ENCODE results near the gene UGT1A5. TPM values are rescaled to one million over a fixed set of nuclear protein-coding genes. Genes with fewer than 3 reads are reported as not detected.

Gene UGT1A5
- total RNA-seq, 1 experiment from 2014 or later, result not detected

DNA sequence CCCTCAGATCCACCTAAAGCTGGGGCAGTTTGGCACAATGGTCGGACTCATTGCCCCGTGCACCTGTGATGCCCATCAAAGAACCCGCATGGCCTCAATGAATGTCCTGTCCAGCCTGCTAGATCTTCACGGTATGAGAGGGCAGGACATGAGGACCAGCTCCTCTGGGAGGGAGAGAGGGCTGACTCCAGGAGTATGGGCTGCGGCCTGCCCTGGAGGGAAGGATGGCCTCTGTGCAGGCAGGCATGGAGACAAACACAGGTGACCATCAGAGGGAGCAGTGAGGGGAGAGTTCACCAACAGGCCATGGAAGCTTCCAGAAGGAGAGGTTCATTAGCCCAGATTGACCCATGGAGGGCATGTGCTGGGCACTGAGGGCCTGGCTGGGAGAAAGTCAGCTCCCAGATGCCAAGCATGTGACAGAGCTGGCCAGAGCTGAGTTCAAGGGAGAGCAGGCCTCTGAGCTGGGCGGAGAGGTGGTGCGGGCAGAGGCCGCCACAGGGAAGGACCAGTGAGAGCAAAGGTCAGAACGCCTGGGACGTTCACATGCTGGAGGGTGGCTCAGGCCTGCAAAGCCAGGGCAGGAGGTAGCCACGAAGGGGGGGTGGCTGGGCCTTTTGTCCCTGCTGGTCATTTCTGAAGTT is 105.4 kb downstream of the UGT1A5 start (continued):
- TF ChIP-seq REST (IDR thresholded peaks at IDR 0.05; ENCODE audit: low read depth), result no peak
- TF ChIP-seq EGR1 (IDR thresholded peaks at IDR 0.05; ENCODE audit: low read depth), result no peak
- TF ChIP-seq RAD21 (IDR thresholded peaks at IDR 0.05; ENCODE audit: low read depth), result no peak
- TF ChIP-seq TCF7L2 (IDR thresholded peaks at IDR 0.05; ENCODE audit: borderline replicate concordance, extremely low read depth, insufficient read depth, insufficient read length), result no peak

DNA sequence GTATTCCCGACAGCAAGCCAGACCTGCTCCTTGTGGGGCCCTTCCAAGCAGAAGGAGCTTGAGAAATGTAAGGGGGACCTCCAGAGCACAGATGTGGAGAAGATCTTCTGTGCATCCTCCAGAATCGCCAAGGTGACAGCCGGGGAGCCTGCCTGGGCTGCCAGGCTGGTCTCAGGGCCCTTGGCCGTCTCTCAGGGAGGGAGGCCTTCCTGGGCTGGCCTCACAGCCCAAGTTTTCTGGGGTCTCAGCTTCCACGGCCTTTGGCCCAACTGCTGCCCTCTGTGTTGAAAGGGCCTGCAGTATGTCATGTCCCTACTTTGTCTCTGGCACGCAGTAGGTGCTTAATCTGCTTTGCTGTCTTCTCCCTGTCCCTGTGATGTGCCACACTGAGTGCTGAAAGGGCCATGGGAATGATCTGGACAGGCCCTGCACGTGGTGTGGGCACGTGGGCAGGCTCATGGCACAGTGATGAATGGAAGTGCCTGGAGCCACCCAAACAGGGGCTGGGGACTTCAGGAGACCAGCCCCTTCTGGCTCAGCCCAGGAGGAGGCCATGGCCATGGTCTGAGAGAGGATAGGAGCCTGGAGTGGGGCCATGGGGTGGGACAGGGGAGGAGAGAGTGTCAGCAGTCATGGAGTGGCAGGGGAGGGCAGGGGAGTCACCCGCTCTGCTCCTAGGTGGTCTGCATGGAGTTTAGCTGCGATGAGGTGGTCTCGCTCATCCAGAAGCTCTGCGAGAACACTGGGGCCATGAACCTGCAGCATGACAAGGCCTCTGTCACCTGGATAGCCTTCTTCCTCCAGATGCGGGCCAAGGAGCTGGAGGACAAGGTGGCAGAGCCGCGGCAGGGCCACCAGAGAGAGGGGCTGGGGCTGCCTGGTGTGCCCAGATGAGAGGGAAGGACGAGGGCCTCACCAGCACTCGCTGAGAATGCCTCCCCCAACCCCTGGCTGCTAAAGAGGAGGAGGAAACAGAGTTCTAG is 106.2 kb downstream of the UGT1A5 start:
- intact Hi-C loops (cut with micrococcal nuclease), result no loop called here
- DNase-seq (ENCODE audit: low read depth, low spot score), result no peak
- ATAC-seq, result no peak
- H3K4me1 ChIP-seq (ENCODE audit: control insufficient read depth in 1 of 2, insufficient read depth in 2 of 2, low read length in 2 of 2), result no peaks in the 10 kb centered on the region
- ChIA-PET CTCF (no interaction called here), RAD21 (ENCODE audit: low non-redundant PET in 1 of 2, low total read pairs in 2 of 2, uncharacterized antibody in 2 of 2, unreplicated experiment in 2 of 2) (no interaction called here), POLR2A (no interaction called here)
- H3K9ac ChIP-seq (ENCODE audit: low read length), result no peak overlapping the region
- no TSS peak for BruUV-seq (replicated peaks)
- no peaks in the 10 kb centered on the region for H3K27me3 ChIP-seq (ENCODE audit: insufficient read depth, low read length)
- no peak overlapping the region for H3K27ac ChIP-seq (ENCODE audit: low read depth, low read length)
- no peaks in the 10 kb centered on the region for H3K9me2 ChIP-seq (ENCODE audit: insufficient read depth)
- no peak overlapping the region for H2AFZ ChIP-seq (ENCODE audit: low read depth, low read length, poor library complexity, severe bottlenecking)
- H3K36me3 ChIP-seq (ENCODE audit: control insufficient read depth in 1 of 2, insufficient read depth in 2 of 2, low read length in 2 of 2), result no peaks in the 10 kb centered on the region
- H3K4me3 ChIP-seq (replicated peaks in 1 of 2; ENCODE audit: low read depth in 1 of 2, low read length in 2 of 2), result no peak overlapping the region
- no peak overlapping the region for H3K4me2 ChIP-seq (ENCODE audit: low read length)
- TF ChIP-seq EZH2 (IDR thresholded peaks at IDR 0.05) (no peak), YY1 (IDR thresholded peaks at IDR 0.05; ENCODE audit: extremely low read depth, insufficient replicate concordance, low read depth, low read length) (no peak), SRF (IDR thresholded peaks at IDR 0.05; ENCODE audit: low read depth) (no peak), MAX (IDR thresholded peaks at IDR 0.05) (no peak), EZH2phosphoT487 (IDR thresholded peaks at IDR 0.05; ENCODE audit: borderline replicate concordance) (no peak), CEBPB (IDR thresholded peaks at IDR 0.05; ENCODE audit: low read depth) (no peak), POLR2A (IDR thresholded peaks at IDR 0.05; ENCODE audit: borderline replicate concordance, extremely low read depth, insufficient read depth, insufficient read length) (no peak), ELF1 (IDR thresholded peaks at IDR 0.05; ENCODE audit: borderline replicate concordance, low read depth) (no peak), CBX3 (IDR thresholded peaks at IDR 0.05; ENCODE audit: low read depth) (no peak), POLR2AphosphoS5 (IDR thresholded peaks at IDR 0.05; ENCODE audit: low read depth, low read length) (no peak), REST (IDR thresholded peaks at IDR 0.05; ENCODE audit: low read depth) (no peak)
- TF ChIP-seq, protein P1, sequence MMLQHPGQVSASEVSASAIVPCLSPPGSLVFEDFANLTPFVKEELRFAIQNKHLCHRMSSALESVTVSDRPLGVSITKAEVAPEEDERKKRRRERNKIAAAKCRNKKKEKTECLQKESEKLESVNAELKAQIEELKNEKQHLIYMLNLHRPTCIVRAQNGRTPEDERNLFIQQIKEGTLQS (IDR thresholded peaks at IDR 0.05), result no peak
- no peaks in the 10 kb centered on the region for H3K9me3 ChIP-seq (ENCODE audit: control insufficient read depth in 1 of 2, insufficient read depth in 1 of 2, low read depth in 1 of 2, low read length in 2 of 2)
- H4K20me1 ChIP-seq (ENCODE audit: insufficient read depth), result no peaks in the 10 kb centered on the region
- no peaks in the 10 kb centered on the region for H3K79me2 ChIP-seq (ENCODE audit: insufficient read depth, low read length)

All from HCT116 (cell line).